M059J (cell line): Measurements from ENCODE around the gene RCBTB1. TPM values are rescaled to one million over a fixed set of nuclear protein-coding genes. Genes with fewer than 3 reads are reported as not detected.
"Not testable (repeated sequence)": the region's sequence is repeated elsewhere in the genome, so short reads cannot be mapped to it uniquely, and the experiment has no call there.

ENCODE experiments used
- DNase-seq: peaks from one replicate; pipeline ENCODE4 v3.0.0-alpha.2; 2012; ENCODE audit warnings: low read depth
- total RNA-seq: library from RNA; depleted of rRNA; stranded (reverse); fragments of >200 nt; shearing (Covaris generic); gene quantifications from 2 replicates; pipeline ENCODE4 v1.2.3, GENCODE V29; 2014; rRNA removed

Gene RCBTB1
- 8.2 and 12.2 TPM in 2 replicates for total RNA-seq

DNA sequence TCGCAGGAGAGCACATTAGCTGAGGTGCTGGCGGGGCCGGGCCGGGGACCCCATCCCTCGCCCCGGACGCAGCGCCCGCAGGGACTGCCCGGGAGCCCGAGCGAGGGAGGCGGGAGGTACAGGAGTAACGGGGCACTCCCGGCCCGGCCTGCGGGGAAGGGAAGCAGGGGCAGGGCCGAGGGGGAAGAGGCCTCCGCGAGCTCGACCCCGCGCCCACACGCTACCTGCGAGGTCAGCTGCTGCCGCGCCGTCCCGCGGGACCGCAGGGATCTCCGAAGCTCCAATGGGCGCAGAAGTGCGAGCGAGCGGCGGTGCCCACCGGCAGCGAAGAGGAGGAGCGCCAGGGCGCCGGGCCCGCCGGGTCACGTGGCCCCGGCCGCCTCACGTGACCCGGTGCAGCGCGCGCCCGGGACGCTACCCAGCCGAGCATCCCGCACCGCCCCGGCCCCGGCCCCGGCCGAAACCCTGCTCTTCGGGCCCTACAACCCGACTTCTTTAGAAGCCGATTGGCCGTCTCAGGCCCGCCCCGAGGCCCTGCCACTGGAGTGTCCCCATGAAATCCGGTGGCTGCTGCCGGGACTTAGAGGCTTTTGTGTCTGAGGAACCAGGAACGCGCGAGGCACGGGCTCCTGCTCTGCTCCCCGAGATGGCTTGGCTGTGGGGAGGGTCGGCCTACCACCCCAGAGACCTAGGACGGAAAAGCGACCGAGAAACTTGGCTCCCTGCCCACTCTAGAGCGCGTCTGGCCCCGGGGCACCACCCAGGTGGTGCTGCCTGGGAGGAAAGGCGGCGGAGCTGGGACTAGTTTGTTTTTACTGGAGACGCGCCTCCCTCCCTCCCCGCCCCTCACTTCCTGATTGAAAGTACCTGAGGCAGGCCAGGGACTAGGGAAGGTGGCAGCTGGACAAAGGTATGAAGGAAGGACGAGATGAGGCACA is at the start of gene RCBTB1:
Gene RCBTB1, minus strand, starts transcription at position 339 of the 938 bp plus-strand sequence. CDS start 18,279 bp downstream, outside the sequence.
- DNase-seq: peak; percentile 51

- no peak for DNase-seq
Measured at GRCh38 chr13:49633710-49634109, 48.4 kb upstream of the RCBTB1 start.

GRCh38 chr13:49632156-49632555 is 46.8 kb upstream of the RCBTB1 start:
- no peak for DNase-seq

DNA sequence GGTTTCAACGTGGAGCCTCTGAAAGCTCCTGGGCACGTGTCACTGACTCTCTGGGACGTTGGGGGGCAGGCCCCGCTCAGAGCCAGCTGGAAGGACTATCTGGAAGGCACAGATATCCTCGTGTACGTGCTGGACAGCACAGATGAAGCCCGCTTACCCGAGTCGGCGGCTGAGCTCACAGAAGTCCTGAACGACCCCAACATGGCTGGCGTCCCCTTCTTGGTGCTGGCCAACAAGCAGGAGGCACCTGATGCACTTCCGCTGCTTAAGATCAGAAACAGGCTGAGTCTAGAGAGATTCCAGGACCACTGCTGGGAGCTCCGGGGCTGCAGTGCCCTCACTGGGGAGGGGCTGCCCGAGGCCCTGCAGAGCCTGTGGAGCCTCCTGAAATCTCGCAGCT is 45.2 kb upstream of the RCBTB1 start:
- no peak for DNase-seq

- DNase-seq: peak; percentile 20
Measured at GRCh38 chr13:49629947-49630346, 44.6 kb upstream of the RCBTB1 start.

DNA sequence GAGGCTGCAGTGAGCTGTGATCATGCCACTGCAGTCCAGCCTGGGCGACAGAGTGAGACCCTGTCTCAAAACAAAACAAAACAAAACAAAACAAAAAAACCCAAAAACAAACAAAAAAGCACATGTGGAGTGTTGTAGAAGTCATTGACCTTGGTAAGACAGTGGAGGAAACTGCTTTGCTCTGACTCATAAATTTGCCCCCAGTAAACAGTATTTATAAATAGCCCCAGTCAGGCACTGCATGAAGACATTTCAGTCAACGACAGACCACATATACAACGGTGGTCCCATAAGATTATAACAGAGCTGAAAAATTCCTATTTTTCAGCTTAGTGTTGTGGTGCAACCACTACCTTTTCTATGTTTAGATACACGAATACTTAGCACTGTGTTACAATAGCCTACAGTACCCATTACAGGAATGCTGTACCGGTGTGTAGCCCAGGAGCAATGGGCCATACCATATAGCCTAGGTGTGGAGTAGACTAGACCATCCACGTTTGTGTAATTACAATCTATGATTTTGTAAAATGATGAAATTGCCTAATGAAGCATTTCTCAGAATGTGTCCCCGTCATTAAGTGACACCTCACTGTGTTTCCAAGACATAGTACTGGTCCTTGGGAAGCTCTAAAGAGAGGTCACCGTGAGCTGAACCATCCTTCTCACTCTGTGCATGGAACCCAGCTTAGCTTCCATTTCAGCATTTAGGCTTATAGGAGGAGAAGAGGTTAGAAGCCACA is 44.0 kb upstream of the RCBTB1 start:
- no peak for DNase-seq

DNA sequence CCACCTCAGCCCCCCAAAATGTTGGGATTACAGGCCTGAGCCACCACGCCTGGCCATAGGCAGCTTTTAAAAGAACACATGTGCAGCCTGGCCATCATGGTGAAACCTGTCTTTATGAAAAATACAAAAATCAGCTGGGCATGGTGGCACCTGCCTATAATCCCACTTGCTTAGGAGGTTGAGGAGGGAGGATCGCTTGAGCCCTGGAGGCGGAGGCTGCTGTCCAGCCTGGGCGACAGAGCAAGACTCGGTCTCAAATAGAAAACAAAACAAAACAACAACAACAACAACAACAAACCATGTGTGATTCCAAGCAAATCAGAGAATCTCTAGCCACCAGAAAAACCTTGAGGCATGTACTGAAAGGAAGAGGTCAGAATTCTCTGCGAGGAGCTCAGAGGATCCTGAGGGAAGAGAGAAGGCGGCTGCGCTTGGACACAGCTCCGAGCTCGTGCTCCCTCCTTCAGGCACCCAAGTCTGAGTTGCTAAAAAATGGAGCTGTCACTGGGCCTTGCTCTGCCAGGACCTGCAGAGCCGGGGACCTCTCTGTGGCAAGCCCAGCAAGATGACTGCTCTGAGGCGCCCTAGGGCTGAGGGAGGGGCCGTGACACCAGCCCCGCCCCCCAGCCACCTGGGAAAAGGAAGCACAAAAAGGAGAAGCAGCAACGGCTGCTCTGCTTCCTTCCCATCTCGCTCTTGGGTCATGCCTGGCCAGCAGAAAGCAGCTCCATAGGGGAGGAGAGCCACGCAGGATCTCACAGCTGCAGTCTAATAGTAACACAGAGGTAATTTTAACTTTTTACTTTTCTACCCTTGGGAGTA is 42.7 kb upstream of the RCBTB1 start, which contains the start of gene ARL11:
Gene ARL11, plus strand, starts transcription at position 677 of the 822 bp plus-strand sequence. CDS start 1,941 bp downstream, outside the sequence.
- DNase-seq: no peak

DNA sequence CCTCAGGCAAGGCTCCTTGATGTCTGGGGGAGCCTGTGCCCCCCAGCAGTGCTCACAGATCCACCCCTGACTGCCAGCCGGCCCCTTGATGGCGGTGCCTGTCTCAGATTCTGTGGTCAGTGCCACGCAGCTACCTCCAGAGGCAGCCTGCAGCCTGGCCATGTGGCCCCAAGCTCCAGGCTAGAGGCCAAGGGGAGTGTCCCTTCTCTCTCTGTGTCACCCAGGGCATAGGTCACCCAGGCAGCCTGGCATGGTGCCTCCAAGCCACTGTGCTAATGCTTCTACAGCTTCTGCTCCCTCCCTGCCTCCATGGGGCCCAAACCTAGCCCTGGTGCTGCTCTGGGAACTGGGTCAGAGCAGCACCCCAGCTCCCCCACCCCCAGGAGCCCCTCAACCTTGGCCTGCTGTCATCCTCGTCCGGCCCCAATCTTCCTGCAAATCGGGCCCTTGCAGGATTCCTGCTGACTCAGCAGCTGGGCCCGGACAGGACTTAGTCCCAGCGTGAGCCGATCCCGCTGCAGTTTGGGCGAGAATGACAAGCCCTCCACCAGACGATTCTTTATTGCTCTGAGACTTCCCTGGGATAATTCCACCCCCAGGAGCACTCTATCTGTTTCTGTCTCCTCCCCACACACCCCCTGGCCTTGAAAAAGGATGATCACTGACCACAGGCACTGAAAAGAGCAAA is 40.2 kb upstream of the RCBTB1 start:
- DNase-seq: peak; percentile 52

DNA sequence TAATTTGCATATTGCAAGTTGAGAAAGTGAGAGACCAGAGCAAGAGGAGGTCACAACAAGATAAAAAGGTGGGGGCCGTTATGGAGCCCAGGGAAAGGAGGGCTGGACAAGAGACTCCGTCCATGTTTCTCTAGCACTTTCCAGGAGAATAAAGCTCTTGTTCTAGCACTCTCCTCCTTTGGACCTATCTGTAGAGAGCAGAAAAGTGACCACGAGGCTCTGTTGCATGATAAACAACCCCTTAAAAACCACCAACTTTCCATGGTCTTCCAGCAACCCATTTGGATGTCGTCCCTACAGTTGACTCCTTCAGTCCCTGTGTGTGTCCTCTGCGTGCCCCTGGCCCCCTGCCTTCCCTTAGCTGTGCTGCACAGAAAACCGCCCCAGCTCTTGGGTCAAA is 38.9 kb upstream of the RCBTB1 start:
- DNase-seq: no peak

DNA sequence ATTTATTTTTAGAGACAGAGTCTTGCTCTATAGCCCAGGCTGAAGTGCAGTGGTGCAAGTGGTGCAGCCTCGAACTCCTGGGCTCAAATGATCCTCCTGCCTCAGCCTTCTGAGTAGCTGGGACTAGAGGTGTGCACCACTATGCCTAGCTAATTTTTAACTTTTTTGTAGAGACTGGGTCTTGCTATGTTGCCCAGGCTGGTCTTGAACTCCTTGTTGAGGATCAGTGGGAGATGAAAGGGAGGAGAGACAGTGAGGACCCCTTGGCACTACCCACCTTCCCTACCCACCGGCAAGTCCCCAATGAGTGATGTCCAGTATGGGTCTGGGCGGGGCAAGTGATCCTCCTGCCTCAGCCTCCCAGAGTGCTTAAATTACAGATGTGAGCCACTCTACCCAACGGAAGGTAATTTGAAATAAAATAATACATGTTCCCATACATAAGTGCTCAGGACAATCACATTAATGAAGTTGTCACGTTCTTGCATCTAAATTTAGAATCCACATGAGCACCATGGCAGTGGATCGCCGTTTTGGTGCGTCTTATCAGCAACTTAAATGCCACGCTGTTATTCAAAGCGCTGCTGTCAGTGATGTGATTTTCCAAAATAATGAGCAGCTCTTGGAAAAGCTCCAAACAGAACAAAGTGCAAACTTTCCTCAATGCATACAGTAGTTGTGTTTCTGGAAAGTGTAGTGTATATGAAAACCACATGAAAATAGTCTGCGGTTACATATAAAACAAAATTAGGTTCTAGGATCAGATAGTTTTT is 37.0 kb upstream of the RCBTB1 start:
- DNase-seq: no peak

DNA sequence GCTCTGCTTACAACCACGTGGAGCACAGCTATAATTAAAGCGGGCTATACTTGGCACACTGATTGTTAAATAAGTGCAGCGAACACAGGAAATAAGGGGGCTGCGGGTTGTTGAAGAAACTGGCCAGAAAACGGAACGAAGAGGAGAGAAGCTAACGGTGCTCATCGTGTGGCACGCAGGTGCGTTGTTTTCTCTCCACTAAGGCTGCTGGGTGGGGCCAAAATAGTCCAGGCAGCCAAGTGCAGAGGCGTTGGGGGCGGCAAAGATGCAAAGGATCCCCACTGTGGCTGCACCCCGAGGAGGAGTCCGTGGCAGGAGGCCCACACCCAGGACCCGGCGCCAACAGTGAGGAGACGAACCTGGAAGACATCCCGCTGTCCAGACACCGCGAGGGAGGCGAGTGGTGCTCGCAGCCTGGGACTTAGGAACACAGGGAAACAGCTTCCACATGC is 34.8 kb upstream of the RCBTB1 start:
- DNase-seq: no peak

- DNase-seq: no peak
Measured at GRCh38 chr13:49616676-49617065, 31.3 kb upstream of the RCBTB1 start.

DNA sequence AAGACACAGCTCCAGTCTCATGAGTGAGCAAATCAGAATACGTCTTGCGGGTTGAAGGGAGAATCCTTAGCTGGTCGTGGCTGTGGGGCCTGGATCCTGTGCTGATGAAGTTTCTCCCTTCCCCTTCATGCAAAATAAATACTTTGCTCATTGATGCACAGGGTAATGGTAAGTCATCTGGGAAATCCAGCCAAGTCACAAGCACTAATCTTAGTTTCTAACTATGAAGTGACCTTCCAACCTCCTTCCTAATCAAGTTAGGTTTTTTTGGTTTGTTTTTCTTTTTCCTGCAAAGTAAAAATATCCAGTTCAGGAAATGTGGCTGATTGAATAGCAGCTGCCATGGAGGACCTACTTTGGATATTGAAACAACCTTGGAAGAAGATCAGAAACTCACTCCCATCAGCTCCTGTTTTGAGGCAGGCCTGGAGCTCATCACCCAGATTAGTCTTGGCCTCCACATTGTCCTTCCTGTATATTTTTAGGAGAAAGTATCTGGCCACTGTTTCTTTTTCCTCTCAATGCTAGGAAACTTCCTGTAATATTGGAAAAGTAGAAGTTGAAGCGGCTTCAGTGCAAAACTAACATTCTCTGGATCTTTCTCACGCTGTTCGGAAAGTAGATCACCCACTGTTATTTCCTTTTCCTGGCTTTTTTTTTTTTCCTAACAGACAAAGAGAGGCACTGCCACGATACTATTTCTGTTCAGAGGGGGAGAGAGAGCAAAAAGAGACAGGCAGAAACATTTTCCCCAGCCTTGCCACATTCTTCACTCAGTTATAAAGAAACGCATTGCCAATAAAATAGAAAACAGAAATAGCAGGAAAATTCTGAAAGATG is 30.7 kb upstream of the RCBTB1 start:
- DNase-seq: no peak

- not testable (repeated sequence) for DNase-seq
Measured at GRCh38 chr13:49612042-49612441, 26.7 kb upstream of the RCBTB1 start.

DNA sequence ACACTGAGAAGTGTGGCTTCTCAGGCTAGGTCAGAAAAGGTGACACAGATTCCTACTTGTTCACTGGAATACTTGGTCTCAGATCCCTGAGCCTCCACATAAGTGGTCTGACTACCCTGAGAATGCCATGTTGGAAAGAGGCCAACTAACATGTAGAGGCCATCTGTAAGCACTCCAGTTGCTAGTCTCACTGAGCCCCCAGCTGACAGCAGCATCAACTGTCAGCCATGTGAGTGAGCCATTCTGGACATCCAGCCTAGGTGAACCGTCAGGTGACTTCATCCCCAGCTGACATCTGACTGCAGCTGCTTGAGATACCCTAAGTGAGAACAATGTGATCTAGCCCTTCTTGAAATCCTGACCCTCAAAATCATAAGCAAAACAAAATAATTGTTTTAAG is 24.8 kb upstream of the RCBTB1 start:
- DNase-seq: no peak

- DNase-seq: no peak
Measured at GRCh38 chr13:49608651-49609331, 23.4 kb upstream of the RCBTB1 start.

DNA sequence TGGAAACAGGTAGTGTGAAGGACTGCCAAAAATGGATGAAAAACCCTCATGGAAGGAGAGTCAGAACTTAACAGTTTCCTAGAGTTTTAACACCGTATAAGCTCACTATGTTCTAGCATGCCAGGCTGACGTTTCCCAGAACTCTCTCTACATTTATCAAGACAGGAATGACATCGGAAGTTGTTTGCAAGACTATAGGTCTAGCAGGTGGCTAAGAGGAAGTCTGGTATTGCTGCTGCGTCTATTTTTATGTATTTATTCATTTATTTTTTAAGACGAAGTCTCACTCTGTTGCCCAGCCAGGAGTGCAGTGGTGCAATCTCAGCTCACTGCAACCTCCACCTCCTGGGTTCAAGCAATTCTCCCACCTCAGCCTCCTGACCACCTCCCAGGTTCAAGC is 22.4 kb upstream of the RCBTB1 start:
- no peak for DNase-seq

DNA sequence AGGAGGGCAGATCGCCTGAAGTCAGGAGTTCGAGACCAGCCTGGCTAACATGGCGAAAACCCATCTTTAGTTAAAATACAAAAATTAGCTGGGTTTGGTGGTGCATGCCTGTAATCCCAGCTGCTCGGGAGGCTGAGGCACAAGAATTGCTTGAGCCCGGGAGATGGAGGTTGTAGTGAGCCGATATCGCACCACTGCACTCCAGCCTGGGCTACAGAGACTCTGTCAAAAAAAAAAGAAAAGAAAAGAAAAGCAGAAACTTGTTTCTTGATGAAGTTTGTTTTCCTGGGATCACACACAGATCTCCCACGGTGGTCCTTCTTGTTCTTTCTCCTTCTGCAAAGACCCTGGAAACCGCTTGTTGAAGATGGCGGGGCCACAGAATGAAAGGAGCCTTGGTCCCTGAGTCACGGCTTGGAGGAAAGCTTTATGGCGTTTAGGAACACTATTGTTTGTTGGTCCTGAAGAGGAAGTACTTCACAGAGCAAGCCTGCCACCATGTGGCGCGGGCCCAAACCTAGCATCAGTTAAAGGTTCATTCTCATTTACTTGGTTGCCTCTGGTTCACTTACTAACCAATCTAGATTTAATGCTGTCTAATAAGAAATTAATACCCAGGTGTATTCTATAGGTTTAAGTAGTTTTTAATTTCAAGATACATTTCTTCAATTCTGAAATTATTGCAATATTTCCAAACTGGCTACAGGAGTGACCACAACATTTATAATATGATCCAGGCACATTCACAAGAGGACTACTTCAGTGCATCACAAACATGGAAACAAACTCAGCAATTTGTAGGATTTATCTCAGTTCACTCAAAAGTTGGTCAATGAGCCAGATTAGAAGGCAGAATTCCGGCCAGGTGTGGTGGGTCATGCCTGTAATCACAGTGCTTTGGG is 21.6 kb upstream of the RCBTB1 start:
- peak; percentile 82 for DNase-seq
